Activated T-cell treated with anti-CD3 and anti-CD28 coated beads for 48 hours (primary cell): ENCODE measurements around the gene PHPT1.
"Not testable (repeated sequence)": the region's sequence is repeated elsewhere in the genome, so short reads cannot be mapped to it uniquely, and the experiment has no call there.

Experiments used
- DNase-seq: peaks from one replicate; pipeline ENCODE4 v3.0.0-alpha.2; 2020; ENCODE audit warnings: low read depth

Gene PHPT1

DNA sequence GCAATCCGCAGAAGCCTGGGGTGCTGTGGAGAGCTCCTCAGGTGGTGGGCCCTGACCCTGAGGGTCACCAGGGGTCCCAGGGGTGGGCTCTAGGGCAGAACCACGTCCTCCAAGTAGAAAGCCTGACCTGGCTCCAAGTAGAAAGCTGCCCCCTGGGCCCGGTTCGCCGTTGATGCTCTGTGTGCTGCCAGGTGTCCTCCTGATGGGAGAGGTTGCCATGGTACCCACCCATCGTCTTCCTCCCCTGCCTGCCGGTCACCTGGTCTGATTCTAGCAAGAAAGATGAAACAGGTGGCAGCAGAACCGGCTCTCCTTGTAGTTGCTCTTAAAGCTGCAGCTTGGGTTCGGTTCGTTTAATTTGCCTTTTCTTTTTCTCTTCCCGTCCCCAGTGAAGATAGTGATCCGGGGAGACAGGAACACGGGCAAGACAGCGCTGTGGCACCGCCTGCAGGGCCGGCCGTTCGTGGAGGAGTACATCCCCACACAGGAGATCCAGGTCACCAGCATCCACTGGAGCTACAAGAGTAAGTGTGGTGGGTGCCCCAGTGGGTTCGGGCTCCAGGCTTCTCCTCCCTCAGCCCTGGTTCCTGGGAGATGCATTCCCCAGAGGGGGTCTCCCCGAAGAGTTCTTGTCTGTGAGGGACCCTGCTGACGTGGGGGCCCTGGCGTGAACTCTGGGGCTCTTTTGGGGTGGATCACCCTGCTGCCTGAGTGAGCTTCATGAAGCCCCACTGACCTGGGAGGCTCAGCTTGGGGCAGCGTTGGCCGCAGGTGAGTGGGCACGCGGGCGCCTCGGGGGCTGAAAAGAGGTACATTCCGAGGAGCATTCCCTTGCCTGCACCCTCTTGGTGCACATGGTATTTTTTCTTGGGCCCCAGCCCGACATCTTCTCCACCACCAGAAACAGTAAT lies 25.8 kb upstream of the PHPT1 start:
- no peak for DNase-seq

DNA sequence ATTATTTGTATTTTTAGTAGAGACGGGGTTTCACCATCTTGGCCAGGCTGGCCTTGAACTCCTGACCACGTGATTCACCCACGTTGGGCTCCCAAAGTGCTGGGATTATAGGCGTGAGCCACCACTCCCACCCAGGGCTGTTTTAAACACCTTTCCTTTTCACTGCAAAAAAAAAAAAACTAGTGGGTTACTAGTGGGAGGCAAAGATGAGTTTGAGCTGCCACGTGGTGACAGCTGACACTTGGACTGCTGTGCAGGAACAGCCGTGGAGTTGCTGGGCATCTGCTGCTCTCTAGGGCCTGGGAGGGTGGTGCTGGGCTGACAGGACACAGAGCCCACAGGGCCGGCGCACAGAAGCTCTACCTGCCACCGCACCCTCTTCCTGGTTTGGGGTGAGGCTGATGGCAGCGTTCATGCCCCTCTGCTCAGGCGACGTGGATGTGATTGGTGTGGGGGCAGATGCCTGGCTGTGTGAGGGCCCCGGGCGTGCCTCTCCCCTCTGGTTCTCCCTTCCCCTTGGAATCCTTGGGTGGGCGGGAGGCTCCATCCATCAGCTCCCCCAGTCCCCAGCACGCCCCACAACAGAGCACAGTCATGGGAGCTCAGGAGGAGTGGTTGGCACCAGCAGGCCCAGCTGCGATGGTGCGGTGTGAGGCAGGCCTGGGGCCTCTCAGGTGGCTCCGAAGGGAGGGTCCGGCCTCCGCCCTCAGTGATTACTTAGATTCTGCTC lies 24.5 kb upstream of the PHPT1 start:
- DNase-seq, result no peak

DNA sequence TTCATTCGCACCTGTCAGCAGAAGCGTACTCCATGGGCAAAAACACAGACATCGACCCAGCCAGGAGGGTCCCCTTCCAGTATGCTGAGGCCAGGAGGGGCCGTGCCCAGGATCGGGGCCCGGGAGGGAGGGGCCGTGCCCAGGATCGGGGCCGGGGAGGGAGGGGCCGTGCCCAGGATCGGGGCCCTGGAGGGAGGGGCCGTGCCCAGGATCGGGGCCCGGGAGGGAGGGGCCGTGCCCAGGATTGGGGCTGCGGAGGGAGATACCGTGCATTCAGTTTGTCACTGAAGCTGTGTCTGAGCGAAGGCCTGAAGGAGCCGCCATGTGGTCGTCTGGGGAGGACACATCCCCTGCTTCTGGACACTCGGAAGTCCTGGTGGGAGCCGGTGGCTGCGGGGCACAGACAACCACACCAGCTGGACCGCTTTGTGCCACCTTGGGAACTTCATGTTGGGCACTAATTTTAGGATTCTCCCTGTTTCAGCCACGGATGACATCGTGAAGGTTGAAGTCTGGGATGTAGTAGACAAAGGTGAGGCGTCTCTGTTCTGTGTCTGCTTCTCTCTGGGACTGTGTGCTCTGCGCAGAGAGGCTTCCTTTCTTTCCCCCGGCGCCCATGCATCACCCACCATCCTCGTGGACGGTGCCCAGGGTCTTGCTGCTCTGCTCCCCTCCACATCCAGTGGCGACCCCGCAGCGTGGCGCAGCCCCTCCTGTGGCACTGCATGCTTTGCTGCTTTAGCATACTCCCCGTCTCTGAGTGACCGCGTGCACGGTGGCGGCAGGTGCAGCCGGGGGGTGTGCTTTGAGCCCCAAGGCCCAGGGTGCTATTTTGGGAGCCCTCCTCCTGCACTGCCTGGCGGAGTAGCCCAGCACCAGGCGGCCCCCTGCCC lies 23.7 kb upstream of the PHPT1 start:
- DNase-seq, result no peak

DNA sequence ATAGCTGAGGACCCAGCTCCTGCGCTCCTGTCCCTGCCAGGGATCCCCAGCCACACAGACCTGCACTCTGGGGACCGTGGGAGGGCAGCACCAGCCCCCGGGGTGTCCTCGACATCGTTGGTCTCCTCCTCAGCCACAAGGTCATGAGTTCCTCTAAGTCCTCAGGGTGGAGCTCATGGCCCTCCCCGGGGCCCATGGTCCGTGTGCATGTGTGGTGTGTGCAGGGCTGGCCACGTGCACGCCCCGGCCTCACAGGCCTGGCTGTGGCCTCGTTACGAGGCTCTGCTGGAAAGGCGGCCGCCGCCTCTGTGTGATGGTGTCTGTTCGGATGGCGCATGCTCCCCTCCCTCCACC lies 23.0 kb upstream of the PHPT1 start:
- DNase-seq, result no peak

DNA sequence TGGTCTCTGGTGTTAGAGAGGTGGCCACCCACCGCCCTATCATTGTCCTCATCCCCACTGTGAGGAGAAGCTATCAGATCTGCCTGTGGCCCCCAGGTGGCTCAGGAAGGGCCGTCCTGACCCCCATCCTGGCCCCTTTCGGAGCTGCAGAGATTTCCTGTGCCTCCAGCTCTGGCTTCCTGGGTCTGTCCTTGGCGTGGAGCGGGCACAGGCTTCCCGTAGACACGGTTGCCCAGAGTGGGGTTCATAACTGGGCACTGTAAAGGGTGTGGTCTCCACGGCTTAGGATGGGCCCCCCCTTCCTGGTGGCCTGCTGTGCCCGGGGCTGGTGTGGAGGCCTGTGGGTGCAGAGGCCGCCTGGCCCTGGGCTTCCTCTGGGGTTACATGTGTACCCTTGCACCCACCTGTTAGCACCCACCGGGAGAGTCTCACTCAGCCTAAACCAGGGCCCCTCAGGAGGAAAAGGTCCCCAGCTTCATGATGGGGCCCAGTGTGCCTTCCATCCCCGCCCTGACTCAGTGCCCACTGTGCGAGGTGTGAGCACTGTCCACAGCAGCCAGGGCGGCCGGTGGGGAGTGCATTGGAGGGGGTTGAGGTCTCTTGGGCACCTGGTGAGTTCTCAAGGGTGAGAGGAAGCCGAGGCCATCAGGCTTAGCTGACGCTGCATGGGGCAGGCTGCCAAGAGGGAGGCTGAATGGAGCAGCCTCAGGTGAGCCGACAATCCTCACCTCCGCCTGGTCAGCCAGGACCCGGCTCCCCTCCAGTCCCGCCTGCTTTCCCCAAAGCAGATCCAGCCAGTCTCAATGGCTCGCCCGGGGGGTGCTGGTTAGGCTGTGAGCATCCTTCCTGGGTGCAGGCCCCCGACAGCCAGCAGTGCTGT lies 22.3 kb upstream of the PHPT1 start:
- no peak for DNase-seq

DNA sequence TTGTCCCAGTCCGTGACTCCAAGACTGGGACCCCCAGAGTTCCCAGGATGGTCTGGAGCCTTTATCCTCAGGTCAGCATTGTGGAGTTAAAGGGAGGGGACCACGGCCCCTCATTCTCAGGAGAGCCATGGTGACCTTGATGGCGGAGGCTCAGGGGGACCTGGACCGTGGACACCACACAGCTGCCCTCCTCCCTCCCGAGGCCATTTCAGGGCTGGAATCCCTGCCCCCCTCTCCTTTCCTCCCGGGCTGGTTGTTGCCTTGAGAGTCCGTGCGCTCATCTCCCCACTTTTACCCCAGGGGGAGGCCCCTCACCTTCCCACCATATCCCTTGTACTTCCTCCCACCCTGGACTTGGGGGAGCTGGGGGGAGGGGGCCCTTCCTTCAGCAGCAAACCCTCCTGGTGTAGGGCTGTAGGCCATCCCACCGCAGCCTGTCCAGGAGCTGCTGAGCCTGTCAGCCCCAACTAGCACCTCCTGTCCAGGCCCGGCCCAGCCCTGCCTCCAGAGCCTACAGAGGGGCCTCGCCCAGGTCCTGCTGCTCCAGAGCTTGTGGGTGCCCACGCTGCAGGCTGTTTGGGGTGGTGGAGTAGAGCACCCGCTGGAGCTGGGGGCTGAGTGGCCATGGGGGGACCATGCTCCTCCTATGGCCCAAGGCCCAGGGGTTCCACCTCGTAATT lies 21.3 kb upstream of the PHPT1 start:
- DNase-seq, result no peak

DNA sequence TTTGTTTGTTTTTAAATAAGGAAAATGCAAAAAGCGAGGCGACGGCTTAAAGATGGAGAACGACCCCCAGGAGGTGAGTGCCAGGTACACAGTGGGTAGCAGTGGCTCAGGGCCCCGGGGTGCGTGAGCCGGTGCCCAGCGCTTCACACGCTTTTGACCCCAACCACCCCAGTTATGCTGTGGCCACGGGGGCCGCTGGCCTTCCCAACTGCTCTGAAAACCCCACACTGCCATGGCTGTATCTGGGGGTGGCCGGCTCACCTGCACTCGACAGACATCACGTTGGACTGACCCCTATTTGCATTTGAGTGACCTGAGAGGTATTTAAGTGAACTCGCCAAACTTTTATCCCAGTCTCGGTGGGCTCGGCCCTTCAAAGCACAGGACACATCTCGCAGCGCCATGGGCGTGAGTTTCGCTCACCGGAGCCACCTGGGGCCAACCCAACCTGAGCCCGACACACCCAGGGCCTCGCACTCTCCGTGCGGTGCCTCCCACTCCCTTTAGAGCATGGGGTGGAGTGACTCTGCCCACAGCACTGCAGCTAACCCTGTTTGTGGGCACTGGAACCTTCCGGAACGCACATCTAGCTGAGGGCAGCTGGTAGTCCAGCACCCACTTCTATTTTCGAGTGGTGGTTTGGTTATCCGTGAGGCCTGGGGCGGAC lies 20.6 kb upstream of the PHPT1 start:
- no peak for DNase-seq

DNA sequence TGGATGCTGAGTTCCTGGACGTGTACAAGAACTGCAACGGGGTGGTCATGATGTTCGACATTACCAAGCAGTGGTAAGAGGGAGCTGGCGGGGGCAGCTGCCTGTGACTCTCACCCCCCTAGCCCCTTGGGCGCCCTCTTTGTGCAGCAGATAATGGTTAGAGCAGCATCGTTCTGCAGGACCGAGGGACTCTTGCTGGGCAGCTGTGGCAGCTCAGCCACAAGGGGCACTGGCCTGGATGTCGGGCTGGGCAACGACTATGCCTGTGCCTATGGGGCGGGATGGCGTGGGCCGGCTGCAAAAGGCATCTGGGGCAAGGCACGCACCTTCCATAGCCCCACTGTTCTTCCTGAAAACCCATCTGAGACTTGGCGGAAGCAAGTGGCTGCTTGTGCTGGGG lies 19.8 kb upstream of the PHPT1 start:
- DNase-seq, result no peak

DNA sequence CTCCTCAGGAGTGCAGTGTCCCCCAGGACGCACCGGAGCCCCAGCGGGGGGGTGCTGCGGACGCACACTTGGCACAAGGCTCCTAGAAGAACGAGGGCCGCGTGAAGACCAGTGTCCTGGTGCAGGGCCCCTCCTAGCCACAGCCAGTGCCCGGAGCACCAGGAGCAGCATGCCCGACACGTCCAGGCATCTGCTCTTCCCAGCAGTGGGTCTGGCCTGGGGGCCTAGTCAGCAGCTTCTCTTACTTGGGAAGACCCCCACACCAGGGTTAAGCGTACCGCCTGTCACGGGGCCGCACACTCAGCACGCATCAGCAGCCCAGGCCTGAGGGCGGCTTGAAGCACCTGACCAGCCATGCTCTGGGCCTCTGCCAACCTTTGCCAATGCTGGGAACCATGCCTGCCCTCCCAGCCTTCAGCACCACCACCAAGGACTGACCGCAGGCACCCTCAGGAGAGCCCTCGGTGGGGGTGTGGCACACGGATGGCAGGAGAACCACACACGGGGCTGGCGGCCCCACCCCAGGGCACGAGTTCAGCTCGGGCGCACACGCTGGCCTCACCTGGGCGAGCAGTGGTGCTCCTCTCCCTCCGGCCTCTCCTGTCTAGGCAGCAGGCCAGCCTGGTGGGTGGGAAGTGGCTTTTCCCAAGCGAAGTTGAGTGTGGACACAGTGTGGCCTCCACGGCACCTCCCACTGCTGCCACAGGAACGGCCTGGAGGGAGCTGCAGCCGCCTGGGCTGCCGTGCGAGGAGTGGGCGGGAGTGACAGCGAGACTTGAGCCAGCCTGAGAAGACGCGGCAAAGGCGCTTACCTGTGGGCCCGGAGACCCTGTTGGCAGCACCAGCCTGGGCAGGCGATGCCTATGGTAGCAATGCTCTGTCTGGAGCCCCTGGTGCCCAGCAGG lies 19.0 kb upstream of the PHPT1 start:
- DNase-seq, result no peak

DNA sequence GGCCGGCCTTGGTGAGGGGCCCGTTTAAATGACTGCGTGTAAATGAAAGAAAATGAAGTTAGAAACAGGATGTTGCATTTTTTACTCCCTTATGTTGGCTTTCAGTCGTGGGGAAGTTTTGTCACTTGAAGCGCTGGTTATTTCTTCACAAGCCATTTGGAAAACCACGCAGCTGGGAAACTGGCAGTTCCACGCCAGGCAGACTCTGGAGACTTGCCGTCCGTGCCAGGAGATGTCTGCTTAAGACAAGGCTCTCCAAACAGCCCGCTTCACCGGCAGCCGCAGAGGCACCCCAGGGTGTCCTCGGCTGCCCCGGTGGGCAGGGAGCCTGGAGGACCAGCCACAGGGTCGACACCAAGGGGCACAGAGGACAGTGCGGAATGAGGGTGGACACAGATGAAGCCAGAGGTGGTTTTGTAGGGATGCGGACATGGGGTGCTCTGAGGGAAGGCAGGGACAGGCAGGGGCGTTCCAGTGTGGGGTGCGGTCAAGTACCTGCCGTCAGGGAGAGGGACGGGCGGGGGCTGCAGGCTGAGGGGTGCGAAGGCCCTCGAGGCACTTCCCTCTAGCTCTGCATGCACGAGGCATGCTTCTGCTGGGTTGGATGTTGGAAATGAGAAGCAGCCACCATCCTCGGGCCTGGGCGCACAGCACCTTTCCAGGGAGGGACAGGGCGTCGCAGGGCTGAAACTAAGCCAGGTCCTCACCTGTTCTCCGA lies 18.0 kb upstream of the PHPT1 start:
- DNase-seq, result no peak

DNA sequence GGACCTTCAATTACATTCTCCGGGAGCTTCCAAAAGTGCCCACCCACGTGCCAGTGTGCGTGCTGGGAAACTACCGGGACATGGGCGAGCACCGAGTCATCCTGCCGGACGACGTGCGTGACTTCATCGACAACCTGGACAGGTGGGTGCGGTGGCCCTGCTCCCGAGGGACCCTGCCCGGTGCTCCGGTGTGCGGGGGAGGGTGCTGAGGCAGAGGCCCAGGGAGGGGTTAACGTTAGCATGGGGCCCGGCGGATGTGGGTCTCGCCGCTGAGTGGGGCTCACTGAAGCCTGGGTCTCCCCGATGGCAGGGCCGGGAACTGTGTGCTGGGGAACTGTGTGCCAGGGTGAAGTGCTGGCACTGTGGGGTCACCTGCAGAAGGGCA lies 17.5 kb upstream of the PHPT1 start:
- DNase-seq, result no peak

DNA sequence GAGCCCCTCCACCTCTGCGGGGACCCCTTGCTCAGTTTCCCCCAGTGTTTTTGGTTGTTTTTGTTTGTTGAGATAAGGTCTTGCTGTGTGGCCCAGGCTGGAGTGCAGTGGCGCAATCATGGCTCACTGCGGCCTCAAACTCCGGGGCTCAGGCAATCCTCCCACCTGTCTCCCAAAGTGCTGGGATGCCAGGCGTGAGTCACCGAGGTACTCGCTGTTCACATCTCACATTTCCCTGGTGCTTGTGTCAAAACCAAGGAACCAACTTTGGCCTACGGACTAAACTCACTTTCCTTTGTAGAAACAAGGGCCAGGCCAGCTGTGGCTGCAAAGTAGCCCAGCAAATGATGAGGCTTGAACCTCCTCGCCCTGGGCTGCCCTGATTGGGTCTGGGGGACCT lies 16.6 kb upstream of the PHPT1 start:
- DNase-seq, result no peak

DNA sequence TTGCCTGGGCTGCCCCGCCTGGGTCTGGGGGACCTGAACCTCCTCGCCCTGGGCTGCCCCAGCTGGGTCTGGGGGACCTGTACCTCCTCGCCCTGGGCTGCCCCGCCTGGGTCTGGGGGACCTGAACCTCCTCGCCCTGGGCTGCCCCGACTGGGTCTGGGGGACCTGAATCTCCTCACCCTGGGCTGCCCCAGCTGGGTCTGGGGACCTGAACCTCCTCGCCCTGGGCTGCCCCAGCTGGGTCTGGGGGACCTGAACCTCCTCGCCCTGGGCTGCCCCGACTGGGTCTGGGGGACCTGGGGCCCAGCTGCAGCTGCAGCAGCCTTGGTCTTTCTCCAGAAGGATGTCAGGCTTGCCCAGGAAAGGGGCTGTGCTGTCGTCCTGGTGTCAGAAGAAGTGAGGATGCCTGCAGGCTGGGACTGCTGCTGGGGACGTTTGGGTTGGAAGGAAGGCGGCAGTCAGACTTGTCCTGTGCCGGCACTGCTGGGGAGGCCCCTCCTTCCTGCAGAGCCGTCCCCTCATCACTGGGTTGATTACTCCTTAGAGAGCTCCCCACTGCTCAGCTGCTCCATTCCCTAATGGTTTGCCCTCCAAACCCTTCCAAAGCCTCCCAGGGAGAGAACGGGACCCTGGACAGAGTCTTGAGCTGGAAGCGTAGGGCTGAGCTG lies 15.7 kb upstream of the PHPT1 start:
- DNase-seq, result not testable (repeated sequence)

DNA sequence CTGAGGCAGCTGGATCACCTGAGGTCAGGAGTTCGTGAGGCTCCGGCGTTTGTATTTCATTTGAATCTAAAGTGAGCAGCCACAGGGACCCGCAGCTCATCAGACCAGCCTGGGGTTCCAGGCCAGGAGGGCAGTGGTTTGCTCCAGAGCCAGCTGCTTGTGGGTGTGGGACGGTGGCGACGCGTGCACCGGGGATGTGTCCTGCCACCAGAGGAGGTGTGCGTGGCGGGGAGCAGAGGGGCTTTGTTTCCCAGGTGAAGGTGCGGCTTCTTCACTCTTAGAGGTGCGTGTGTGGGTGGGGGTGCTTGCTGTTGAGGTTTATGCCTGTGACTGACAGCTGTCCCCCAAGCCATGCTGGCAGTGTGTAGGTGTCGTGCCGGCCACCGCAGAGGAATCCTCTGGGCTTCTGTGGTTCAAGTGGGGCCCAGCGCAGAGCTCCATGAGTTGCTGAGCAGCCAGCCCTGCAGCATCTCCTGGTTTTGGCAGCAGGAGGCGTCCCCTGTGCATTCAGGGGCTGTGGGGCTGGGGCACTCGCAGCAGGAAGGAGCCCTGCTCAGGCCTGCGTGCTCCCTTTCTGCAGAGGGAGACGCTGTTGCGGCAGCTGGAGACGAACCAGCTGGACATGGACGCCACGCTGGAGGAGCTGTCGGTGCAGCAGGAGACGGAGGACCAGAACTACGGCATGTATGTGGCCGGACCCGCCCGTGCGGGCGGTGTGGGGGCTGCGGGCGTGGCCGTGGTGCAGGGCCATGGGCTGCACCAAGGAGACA lies 13.9 kb upstream of the PHPT1 start:
- DNase-seq, result no peak

DNA sequence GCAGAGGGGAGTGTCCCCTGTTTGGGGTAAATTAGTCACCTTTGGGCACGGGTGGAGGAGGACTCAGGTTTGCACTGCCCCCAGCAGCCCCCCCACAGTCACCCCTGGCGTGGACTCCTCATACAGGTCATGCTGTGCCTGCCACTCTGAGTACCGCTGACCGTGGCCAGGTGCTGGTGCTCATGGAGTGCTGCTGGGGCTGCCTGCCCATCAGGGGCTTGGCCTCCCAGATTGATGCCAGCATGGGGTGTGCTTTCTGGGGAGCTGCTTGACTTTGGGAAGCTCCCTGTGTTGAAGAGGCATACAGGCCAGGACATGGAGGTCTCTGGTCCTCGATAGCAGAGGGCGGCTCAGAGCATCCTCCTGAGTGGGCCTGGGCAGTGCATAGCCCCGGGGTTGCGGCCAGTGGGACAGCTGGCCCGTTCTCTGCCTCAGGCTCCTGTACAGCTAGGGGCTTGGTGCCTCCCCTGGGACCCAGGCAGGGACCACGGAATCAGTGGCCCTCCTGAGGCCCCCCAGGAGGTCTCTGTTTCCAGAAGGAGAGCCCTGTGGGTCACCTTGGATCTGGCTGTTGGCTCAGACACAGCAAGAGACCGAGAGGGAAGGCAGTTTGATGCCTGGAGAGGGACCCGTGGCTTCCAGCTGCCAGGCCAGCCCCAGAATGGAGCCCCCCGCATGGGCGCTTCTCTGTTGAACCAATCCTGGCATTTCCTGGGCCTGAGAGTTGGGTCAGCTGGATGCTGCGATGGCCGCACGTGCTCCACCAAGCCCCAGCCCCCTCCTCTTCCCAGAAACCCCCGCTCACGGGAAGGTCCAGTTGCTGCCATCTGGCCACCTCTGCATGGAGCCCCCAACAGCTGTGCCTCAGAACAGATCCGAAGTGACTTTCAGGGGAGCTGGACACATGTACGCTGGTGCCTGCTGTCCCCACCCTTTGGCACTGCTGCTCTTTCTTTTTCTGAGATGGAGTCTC lies 13.0 kb upstream of the PHPT1 start:
- DNase-seq, result no peak
